Esophagus squamous epithelium (tissue), 5 donors: Measurements from ENCODE around the gene FARP2. TPM values are rescaled to one million over a fixed set of nuclear protein-coding genes. Genes with fewer than 3 reads are reported as not detected.
"Not testable (repeated sequence)": the region's sequence is repeated elsewhere in the genome, so short reads cannot be mapped to it uniquely, and the experiment has no call there.

ENCODE experiments used
- DNase-seq: peaks from one replicate; lab custom pipeline; 2025; lab: John Stamatoyannopoulos, UW
- H3K27ac ChIP-seq, 4 donors: fragments of 200-600 bp; sonication (generic); one replicate each; pipeline ENCODE4 v1.5.1; 2016 to 2019; ENCODE audit warnings: mild to moderate bottlenecking in 1 of 4
- H3K27me3 ChIP-seq, 4 donors: fragments of 200-600 bp; sonication (generic); 1 replicate in 3 of 4; 2 replicates in 1 of 4; pipeline versions ENCODE4 v1.5.1 to v1.6.0; 2017 to 2021; ENCODE audit warnings: antibody characterized with exemption in 1 of 4
- H3K36me3 ChIP-seq, 3 donors: fragments of 200-600 bp; sonication (generic); one replicate each; pipeline ENCODE4 v1.5.1; 2016 to 2019
- H3K4me1 ChIP-seq, 3 donors: fragments of 200-600 bp; sonication (generic); one replicate each; pipeline ENCODE4 v1.5.1; 2017 to 2019
- H3K4me3 ChIP-seq, 4 donors: fragments of 200-600 bp; sonication (generic); 1 replicate in 3 of 4; 2 replicates in 1 of 4; pipeline ENCODE4 v1.5.1; 2016 to 2019; ENCODE audit warnings: mild to moderate bottlenecking in 2 of 4, moderate library complexity in 1 of 4
- H3K9me3 ChIP-seq, 3 donors: fragments of 200-600 bp; sonication (generic); one replicate each; pipeline ENCODE4 v1.5.1; 2016 to 2019
- POLR2A ChIP-seq, 4 donors: fragments of 450-650 bp; IDR thresholded peaks; one replicate each; pipeline ENCODE4 v1.6.1; 2017; ENCODE audit warnings: antibody characterized with exemption in 4 of 4, mild to moderate bottlenecking in 4 of 4, moderate library complexity in 3 of 4
- WGBS, 2 donors: methylation state at CpG; one replicate each; pipeline ENCODE4 v1.1.5; 2018; 5-methylcytosine and 5-hydroxymethylcytosine counted together
- intact Hi-C: fragments of 100-400 bp; cut with DNase I; formaldehyde crosslinking; loops from one replicate; pipeline ENCODE4 v1.15.0; 2022
- total RNA-seq, 4 donors: library from RNA; depleted of rRNA; stranded (reverse); fragments of >200 nt; gene quantifications; one replicate each; pipeline ENCODE4 v1.1.0, GENCODE V29; 2016
- TF ChIP-seq, protein P1 (sequence below), 6 experiments: fragments of 450-650 bp in 4 of 6; fragments of 200-600 bp in 2 of 6; sonication (generic) in 2 of 6; IDR thresholded peaks; one replicate each; pipeline ENCODE4 v1.5.1; 2016 to 2019; ENCODE audit warnings: antibody characterized with exemption in 6 of 6, mild to moderate bottlenecking in 4 of 6, moderate library complexity in 4 of 6
- donor health status: DM: yes; HTN: yes; CAD: no.

The FARP2 gene
- total RNA-seq, 4 donors from 2014 or later = 20.8 to 41.8 (median 37.1) TPM

DNA sequence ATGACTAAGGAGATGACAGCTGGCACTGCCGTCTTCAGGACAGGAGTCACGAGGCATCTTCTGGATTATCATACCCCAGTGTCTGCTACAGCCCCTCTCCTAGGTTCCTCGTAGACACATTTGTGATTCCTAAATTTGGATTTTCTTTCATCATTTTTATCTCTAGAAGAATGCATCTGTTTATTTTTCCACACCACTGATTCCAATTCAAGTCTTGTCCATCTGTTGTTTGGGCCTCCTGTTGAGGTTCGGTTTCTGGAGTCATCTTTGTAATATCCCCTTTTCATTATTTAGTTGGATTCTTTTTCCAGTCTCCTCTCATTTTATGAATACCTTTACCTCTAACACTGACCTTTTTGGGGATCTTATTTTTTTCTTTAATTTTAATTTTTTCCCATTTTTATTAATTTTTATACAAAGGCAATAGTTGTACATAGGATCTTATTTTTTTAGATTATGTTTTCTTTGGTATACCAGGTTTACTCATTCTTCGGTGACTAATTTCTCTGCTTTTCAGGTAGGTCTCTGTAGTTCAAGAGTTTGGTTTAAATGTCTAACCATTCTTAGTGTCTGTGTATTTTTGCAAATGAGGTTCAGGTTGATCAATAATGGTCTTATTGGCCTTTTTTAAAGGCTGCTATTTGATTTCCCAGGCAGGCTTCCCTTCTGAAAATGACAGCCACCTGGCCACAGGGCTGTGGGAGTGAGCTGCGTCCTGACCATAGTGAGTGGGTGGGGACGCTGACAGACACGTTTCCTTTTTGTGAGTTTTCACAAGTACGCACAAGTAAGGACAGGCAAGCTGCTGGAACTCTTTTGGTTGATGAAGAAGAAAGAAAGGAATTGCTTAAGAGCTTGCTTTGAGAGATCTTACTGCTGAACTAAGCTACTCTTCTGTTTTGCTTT is 34.5 kb downstream of the FARP2 start:
- no peak for DNase-seq
- Histone ChIP-seq H3K4me1 (peaks cover 3 to 36% (median 15%) of the 10 kb centered on the region in 3 donors), H3K9me3 (no peaks in the 10 kb centered on the region), H3K36me3 (peaks cover 0 to 10% (median 0%) of the 10 kb centered on the region in 3 donors), H3K27me3 (no peaks in the 10 kb centered on the region), H3K27ac (peak overlapping the region; percentile 47 to 83 (median 68)), H3K4me3 (no peak overlapping the region)
- WGBS, 2 donors = 51 to 62% methylated on average over 8 to 9 of the region's 9 CpGs
- intact Hi-C loops = no loop called here
- no peak for TF ChIP-seq POLR2A (IDR thresholded peaks at IDR 0.05)
- TF ChIP-seq, protein P1, sequence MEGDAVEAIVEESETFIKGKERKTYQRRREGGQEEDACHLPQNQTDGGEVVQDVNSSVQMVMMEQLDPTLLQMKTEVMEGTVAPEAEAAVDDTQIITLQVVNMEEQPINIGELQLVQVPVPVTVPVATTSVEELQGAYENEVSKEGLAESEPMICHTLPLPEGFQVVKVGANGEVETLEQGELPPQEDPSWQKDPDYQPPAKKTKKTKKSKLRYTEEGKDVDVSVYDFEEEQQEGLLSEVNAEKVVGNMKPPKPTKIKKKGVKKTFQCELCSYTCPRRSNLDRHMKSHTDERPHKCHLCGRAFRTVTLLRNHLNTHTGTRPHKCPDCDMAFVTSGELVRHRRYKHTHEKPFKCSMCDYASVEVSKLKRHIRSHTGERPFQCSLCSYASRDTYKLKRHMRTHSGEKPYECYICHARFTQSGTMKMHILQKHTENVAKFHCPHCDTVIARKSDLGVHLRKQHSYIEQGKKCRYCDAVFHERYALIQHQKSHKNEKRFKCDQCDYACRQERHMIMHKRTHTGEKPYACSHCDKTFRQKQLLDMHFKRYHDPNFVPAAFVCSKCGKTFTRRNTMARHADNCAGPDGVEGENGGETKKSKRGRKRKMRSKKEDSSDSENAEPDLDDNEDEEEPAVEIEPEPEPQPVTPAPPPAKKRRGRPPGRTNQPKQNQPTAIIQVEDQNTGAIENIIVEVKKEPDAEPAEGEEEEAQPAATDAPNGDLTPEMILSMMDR (IDR thresholded peaks at IDR 0.05) = no peak

DNA sequence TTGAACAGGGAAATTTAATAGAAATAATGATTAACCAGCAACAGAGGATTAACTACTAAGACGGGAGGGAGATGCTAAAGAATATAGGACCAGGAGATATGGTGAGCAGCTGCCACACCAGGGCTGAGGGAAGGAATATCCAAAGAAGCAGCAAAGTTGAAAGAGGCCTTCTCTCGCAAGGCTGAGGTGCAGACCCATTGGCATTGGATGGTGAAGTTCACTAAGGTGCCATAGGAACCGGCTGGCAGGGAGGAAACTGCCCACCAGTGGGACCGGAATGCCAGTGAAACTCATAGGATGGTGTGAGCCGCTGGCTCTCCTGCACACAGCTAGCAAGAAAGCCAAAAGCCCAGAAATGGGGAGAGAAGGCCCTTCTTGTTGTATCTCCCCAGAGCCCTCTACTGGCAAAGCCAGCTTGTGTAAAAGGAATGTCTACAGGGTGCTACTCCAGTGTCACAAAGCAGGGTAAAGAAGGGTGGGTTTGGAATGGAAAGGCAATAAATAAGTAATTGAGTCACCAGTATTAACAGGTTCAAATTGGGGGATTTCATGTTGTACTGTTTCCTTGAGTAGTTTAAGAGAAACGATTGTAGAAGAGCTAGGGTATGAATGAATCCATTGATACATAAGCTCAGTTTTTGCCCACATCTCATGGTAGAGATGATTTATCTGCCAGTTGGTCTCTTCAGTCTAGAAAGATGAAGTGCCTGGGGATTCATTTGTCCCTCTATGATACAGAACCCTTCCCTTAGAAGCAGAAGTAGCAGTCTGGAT is 36.0 kb downstream of the FARP2 start:
- TF ChIP-seq, protein P1 (IDR thresholded peaks at IDR 0.05) = peak in 3 of 6 experiments; percentile 19 to 43 (median 28)
- no peak for TF ChIP-seq POLR2A (IDR thresholded peaks at IDR 0.05)
- Histone ChIP-seq H3K4me3 (no peak overlapping the region), H3K27ac (peak overlapping the region in 3 of 4 donors; percentile 66 to 83 (median 70)), H3K4me1 (peaks cover 3 to 36% (median 15%) of the 10 kb centered on the region in 3 donors), H3K36me3 (peaks cover 0 to 10% (median 0%) of the 10 kb centered on the region in 3 donors), H3K27me3 (no peaks in the 10 kb centered on the region), H3K9me3 (no peaks in the 10 kb centered on the region)
- DNase-seq = no peak
- intact Hi-C loops = no loop called here
- WGBS, 2 donors = 66 to 72% methylated on average over 5 to 6 of the region's 6 CpGs

DNA sequence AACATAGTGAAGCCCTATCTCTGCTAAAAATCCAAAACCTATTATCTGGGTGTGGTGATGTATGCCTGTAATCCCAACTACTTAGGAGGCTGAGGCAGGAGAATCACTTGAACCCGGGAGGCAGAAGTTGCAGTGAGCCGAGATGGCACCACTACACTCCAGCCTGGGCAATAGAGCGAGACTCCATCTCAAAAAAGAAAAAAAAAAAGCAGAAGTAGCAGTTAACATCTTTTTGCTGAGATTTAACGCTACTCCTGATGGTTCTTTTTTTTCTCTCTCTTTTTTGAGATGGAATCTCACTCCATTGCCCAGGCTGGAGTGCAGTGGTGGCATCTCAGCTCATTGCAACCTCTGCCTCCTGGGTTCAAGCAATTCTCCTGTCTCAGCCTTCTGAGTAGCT is 36.7 kb downstream of the FARP2 start:
- H3K27ac ChIP-seq, H3K36me3 ChIP-seq, intact Hi-C loops, DNase-seq, H3K4me3 ChIP-seq, H3K9me3 ChIP-seq, H3K27me3 ChIP-seq: not testable (repeated sequence)
- WGBS, 2 donors = 88 to 100% methylated on average over 4 of the region's 4 CpGs
- H3K4me1 ChIP-seq = peaks cover 3 to 36% (median 15%) of the 10 kb centered on the region in 3 donors

DNA sequence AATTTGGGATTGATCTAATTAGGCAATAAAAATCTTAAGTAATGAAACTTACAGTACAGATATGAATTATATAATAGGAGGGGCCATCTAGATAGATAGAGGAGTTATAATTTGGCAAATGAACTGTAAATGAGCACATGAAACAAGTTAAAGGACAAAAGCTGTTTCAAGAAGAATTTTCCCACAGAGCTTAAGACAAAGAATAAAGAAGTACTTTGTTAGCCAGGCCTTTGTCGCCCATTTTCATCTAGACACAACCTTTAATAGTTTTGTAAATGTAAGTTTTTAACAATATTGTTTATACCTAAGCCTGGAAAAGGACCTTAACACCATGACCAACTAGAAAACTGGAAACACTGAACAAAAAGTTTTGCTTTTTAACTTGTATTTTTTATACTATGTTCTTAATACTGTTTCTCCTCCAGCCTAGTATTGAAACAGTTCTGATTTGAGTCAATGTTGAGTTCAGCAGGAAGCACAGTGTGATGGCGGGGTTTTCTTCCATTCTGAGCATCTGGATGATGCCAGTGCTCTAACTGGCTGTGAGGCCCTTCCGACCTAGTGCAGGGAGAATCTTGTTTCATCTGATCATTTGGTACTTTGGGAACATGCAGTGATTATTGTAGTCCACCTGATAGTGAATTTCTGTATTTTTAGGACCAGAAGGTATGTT is 37.6 kb downstream of the FARP2 start:
- H3K27me3 ChIP-seq = no peaks in the 10 kb centered on the region
- 88 to 94% methylated on average over 2 to 3 of the region's 3 CpGs for WGBS, 2 donors
- H3K36me3 ChIP-seq = peaks cover 0 to 10% (median 0%) of the 10 kb centered on the region in 3 donors
- H3K4me3 ChIP-seq = no peak overlapping the region
- H3K4me1 ChIP-seq = peaks cover 3 to 36% (median 15%) of the 10 kb centered on the region in 3 donors
- no peak for DNase-seq
- no peaks in the 10 kb centered on the region for H3K9me3 ChIP-seq
- intact Hi-C loops = no loop called here
- TF ChIP-seq, protein P1 (IDR thresholded peaks at IDR 0.05) = no peak
- TF ChIP-seq POLR2A (IDR thresholded peaks at IDR 0.05) = no peak
- H3K27ac ChIP-seq = no peak overlapping the region

DNA sequence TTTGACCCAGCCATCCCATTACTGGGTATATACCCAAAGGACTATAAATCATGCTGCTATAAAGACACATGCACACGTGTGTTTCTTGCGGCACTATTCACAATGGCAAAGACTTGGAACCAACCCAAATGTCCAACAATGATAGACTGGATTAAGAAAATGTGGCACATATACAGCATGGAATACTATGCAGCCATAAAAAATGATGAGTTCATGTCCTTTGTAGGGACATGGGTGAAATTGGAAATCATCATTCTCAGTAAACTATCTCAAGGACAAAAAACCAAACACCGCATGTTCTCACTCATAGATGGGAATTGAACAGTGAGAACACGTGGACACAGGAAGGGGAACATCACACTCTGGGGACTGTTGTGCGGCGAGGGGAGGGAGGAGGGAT is 40.7 kb downstream of the FARP2 start:
- H3K36me3 ChIP-seq = peaks cover 0 to 12% (median 0%) of the 10 kb centered on the region in 3 donors
- H3K9me3 ChIP-seq, H3K4me3 ChIP-seq, DNase-seq, H3K27me3 ChIP-seq, intact Hi-C loops, H3K4me1 ChIP-seq, H3K27ac ChIP-seq: not testable (repeated sequence)
- WGBS, 2 donors = 92 to 98% methylated on average over 4 to 6 of the region's 6 CpGs
